Measurements from ENCODE around the gene ARHGEF37. TPM values are rescaled to one million over a fixed set of nuclear protein-coding genes. Genes with fewer than 3 reads are reported as not detected.

The ARHGEF37 gene
- total and polyA plus RNA-seq, 4 donors = 2.2 to 9.1 (median 3.7) TPM

- H3K27ac ChIP-seq (ENCODE audit: low read depth in 1 of 2, low read length in 1 of 2) = no peak overlapping the region
- DNase-seq (no peak), ATAC-seq (ENCODE audit: insufficient read depth, low FRiP score) (no peak)
- no peak for TF ChIP-seq CTCF (IDR thresholded peaks at IDR 0.05; ENCODE audit: control extremely low read depth, extremely low read depth)
- WGBS, 2 donors = 95 to 97% methylated on average over 2 of the region's 2 CpGs
- no peak overlapping the region for H3K9ac ChIP-seq (ENCODE audit: insufficient read depth in 1 of 2, low read length in 2 of 2)
- H3K27me3 ChIP-seq (ENCODE audit: control insufficient read depth in 3 of 3, insufficient read depth in 3 of 3, low read length in 2 of 3) = no peaks in the 10 kb centered on the region
- H3K36me3 ChIP-seq (ENCODE audit: control insufficient read depth in 4 of 4, insufficient read depth in 4 of 4, low read length in 4 of 4) = peaks cover 0 to 11% (median 5%) of the 10 kb centered on the region in 4 donors
- no peak overlapping the region for H3K4me3 ChIP-seq
- H3K9me3 ChIP-seq (ENCODE audit: control insufficient read depth in 4 of 4, insufficient read depth in 3 of 4, low read length in 3 of 4) = no peaks in the 10 kb centered on the region
- H3K4me1 ChIP-seq (ENCODE audit: control insufficient read depth in 5 of 5, insufficient read depth in 5 of 5, low read length in 5 of 5) = peaks cover 0 to 3% (median 0%) of the 10 kb centered on the region in 5 donors
Measured at GRCh38 chr5:149603920-149604319, 22.6 kb downstream of the ARHGEF37 start.

DNA sequence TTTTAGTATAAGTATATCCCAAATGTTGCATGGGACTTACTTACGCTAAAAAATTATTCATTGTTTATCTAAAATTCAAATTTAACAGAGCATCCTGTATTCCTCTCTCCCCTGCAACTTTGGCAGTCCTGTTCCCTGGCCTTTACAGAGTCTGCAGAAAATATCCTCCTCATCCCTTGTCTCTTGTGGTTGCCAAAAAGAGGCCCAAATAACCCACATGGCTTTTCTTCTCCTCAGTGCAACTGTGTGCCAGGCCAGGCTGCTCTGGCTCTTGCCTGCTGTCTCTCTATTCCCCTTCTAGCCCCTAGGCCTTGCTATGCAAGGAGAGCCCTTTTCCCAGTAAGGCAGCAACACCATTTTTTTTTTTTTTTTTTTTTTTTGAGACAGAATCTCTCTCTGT is 23.0 kb downstream of the ARHGEF37 start:
- no peak overlapping the region for H3K4me3 ChIP-seq
- no peak overlapping the region for H3K27ac ChIP-seq (ENCODE audit: low read depth in 1 of 2, low read length in 1 of 2)
- no peaks in the 10 kb centered on the region for H3K9me3 ChIP-seq (ENCODE audit: control insufficient read depth in 4 of 4, insufficient read depth in 3 of 4, low read length in 3 of 4)
- H3K36me3 ChIP-seq (ENCODE audit: control insufficient read depth in 4 of 4, insufficient read depth in 4 of 4, low read length in 4 of 4) = peaks cover 0 to 11% (median 5%) of the 10 kb centered on the region in 4 donors
- DNase-seq = no peak
- H3K4me1 ChIP-seq (ENCODE audit: control insufficient read depth in 5 of 5, insufficient read depth in 5 of 5, low read length in 5 of 5) = peaks cover 0 to 3% (median 0%) of the 10 kb centered on the region in 5 donors
- no peak overlapping the region for H3K9ac ChIP-seq (ENCODE audit: insufficient read depth in 1 of 2, low read length in 2 of 2)
- WGBS, 2 donors = 98 to 100% methylated on average over 1 of the region's 1 CpG
- no peaks in the 10 kb centered on the region for H3K27me3 ChIP-seq (ENCODE audit: control insufficient read depth in 3 of 3, insufficient read depth in 3 of 3, low read length in 2 of 3)
- no peak for TF ChIP-seq CTCF (IDR thresholded peaks at IDR 0.05; ENCODE audit: control extremely low read depth, extremely low read depth)
- ATAC-seq (ENCODE audit: insufficient read depth, low FRiP score) = no peak

DNA sequence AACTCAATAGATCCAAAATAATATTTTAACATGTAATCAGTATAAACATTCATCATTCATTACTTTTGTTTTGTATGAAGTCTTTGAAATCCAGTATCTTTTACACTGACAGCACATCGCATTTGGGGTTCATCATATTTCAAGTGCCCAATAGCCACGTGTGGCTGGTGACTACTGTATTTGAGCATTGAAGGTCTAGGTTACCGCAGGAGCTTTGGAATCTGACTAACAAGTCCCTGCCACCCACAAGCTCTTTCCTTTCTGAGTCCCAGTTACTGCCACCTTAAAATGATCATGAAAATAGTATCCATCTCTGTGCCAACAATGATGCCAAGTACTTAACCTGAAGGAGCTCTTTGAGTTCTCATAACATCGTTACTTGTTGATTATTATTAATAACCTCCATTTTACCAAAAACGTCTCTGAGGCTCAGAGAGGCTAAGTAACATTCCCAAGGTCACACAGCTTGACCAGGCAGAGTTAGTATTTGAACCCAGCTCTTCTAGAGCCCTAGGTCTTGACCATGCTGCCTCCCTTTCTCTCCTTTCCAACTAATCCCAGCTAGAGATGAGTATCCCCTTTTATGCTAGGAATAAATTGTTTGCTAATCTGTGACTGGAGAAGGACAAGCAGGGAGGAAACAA is 24.2 kb downstream of the ARHGEF37 start:
- H3K4me1 ChIP-seq (ENCODE audit: control insufficient read depth in 5 of 5, insufficient read depth in 5 of 5, low read length in 5 of 5) = peaks cover 0 to 3% (median 1%) of the 10 kb centered on the region in 5 donors
- peaks cover 0 to 12% (median 5%) of the 10 kb centered on the region in 4 donors for H3K36me3 ChIP-seq (ENCODE audit: control insufficient read depth in 4 of 4, insufficient read depth in 4 of 4, low read length in 4 of 4)
- no peak overlapping the region for H3K4me3 ChIP-seq
- H3K27ac ChIP-seq (ENCODE audit: low read depth in 1 of 2, low read length in 1 of 2) = no peak overlapping the region
- ATAC-seq (ENCODE audit: insufficient read depth, low FRiP score) = no peak
- DNase-seq = no peak
- no peak overlapping the region for H3K9ac ChIP-seq (ENCODE audit: insufficient read depth in 1 of 2, low read length in 2 of 2)
- H3K27me3 ChIP-seq (ENCODE audit: control insufficient read depth in 3 of 3, insufficient read depth in 3 of 3, low read length in 2 of 3) = no peaks in the 10 kb centered on the region
- peaks cover 0 to 4% (median 0%) of the 10 kb centered on the region in 4 donors for H3K9me3 ChIP-seq (ENCODE audit: control insufficient read depth in 4 of 4, insufficient read depth in 3 of 4, low read length in 3 of 4)
- WGBS, 2 donors = 85 to 88% methylated on average over 5 of the region's 5 CpGs
- TF ChIP-seq CTCF (IDR thresholded peaks at IDR 0.05; ENCODE audit: control extremely low read depth, extremely low read depth) = no peak
